ENCODE data around the gene C1QTNF2.
"Not testable (repeated sequence)": the region's sequence is repeated elsewhere in the genome, so short reads cannot be mapped to it uniquely, and the experiment has no call there.

C1QTNF2 gene

DNA sequence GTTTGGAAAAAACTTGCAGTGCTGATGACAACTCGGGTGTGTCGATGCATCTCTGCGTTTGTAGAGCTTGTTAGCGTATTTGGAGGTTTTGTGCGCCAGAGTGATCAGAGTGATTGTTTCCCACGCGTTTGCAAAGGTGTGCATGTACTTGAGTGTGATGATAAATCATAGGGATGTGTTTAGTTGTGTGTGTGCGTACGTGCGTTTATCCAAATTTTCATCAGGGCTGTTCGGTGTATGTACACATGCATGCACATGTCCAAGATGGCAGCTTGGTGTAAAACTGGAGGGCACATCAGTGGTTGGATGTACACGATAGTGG, 248 bp upstream of the C1QTNF2 start:
- no peak for DNase-seq

DNA sequence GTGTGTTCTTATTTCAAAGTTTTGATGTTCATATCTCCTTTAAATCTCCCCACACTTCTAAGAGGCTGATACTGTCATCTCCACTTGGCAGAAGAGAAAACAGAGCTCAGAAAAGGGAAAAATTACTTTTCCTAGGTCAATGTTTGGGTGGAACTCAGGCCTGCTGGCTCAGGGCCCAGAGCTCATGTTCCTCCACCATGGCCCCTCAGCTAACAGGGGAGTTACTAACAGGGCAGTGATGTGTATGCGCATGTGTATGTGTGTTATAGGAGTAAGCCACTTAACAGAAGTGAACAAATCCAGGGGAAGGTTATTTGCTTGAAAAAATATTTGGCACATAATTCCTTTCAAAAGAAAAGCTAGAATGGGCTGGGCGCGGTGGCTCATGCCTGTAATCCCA, 2.5 kb downstream of the C1QTNF2 start:
- DNase-seq: no peak

GRCh38 chr5:160367261-160367660, 3.2 kb downstream of the C1QTNF2 start:
- DNase-seq: no peak

- DNase-seq: no peak
These were observed 4.2 kb downstream of the C1QTNF2 start for GRCh38 chr5:160366230-160366629.

GRCh38 chr5:160363660-160364395, 6.6 kb downstream of the C1QTNF2 start:
- DNase-seq: no peak

- DNase-seq: no peak
These were observed 7.2 kb downstream of the C1QTNF2 start for GRCh38 chr5:160363211-160363610.

GRCh38 chr5:160361624-160362228, 8.7 kb downstream of the C1QTNF2 start:
- DNase-seq: no peak

DNA sequence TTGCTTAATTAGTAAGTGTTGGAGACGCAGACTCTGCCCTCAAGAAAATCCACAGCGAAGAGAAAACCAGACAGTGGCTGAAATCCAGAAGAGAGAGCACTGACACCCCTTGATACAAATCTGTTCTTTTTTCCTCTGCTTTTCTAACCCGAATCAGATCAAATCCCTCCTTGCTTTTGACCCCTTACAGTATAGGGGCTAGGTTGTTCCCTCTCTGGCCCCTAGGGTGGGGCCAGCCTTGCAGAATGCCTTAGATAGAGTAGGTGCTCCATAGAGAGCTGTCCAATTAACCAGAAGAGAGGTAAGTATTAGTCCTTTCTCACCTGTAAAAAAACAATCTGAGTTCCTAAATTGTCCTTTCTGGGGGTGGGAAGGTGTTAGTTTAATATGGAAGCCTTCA, 10.1 kb downstream of the C1QTNF2 start:
- DNase-seq: no peak

GRCh38 chr5:160359816-160360215, 10.6 kb downstream of the C1QTNF2 start:
- DNase-seq: no peak

DNA sequence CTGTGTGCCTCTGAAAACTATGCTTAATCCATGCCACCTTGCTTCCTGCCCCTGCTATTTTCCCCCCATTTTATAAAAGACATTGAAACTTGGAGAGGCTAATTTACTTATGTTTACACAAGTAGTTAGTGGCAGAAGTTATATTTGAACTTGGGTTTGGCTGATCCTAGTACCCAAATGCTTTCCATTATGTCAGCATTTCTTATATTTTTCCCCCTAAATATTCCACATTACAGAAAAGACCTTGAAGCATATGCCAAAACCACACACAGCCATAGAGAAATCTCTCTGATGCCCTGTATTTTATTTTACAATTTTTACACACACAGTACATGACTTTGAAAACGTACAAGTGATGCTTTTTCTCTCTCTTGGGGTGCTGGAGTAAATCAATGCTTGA, 11.2 kb downstream of the C1QTNF2 start:
- DNase-seq: no peak

DNA sequence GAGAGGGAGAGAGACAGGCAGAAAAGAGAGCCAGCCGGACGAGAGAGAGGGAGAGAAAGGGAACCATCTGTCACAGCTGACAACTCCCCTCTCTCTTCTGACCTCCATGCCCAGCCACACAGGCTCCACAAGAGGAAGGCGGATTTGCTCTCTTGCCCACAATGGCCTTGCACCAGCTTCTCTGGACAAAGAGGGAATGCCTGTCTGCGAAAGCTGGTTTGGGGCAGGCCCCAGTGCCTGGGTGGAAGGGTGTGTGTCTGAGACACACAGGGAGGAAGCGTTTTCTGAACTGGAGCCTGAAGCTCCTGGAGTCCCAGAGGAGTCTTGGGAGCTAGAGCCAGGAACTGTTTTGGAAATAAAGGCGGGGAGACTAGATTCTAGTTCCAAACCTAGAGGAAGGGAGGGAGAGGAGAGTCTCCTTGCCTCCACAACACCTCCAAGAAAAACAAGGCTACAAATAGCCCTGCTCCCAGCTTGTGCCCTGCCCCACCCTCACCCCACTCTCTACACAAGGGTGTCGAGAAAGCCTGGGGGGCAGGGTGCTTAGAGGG, 12.5 kb downstream of the C1QTNF2 start:
- no peak for DNase-seq

DNA sequence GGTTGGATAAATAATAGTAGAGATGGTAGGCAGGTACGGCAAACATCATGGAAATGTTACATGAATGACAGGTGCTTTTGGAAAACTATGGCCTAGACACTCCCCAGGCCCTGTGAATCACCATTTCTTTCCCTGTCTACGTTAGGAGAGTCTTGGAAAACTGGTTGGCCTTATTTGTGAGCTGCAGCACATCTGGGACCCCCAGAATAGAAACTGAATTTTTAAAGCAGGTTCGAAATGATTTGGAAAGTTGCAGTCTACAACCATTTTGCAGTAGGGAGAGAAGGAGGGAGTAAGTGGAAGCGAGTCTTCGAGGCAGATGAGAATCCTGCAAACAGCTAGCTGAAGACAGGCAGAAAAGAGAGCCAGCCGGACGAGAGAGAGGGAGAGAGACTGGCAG, 13.0 kb downstream of the C1QTNF2 start:
- DNase-seq: no peak

- no peak for DNase-seq
These were observed 13.7 kb downstream of the C1QTNF2 start for GRCh38 chr5:160356550-160357347.

DNA sequence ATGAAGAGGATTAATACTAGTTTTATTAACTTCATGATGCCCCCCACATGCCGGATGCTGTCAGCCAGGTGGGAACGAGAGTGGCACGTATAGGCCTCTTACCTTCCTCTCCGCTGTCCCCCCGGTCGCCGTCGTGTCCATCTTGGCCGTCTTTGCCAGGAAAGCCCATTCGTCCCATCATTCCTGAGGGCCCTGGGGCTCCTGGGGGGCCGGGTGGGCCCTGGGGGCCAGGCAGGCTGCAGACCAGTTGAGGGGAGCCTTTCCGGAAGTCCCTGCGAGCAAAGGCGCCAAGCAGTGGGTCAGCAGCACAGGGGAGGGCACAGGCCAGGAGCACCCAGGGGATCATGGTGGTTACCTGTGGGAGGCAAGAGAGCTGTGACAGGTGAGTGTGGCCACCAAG, 15.8 kb downstream of the C1QTNF2 start:
- DNase-seq: no peak

GRCh38 chr5:160353379-160353778, 17.0 kb downstream of the C1QTNF2 start:
- DNase-seq: no peak

DNA sequence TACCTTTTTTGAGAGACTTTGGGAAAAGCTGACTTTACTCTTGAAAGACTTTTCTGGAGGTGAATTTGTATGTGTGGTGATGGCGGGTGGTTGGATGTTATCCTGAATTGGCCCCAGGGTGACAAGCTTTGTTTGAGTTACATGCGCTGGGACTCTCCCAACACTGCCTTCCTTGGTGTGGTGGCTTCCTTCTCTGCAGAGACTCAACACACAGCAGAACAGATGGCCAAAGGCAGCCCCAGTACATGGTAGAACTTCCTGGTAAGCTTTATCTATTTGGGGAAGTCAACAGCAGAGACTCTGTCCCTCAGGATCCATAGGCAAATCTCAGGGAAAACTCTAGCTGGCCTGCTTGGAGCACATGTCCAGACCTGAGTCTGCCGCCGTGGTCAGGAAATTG, 18.1 kb downstream of the C1QTNF2 start:
- no peak for DNase-seq

DNA sequence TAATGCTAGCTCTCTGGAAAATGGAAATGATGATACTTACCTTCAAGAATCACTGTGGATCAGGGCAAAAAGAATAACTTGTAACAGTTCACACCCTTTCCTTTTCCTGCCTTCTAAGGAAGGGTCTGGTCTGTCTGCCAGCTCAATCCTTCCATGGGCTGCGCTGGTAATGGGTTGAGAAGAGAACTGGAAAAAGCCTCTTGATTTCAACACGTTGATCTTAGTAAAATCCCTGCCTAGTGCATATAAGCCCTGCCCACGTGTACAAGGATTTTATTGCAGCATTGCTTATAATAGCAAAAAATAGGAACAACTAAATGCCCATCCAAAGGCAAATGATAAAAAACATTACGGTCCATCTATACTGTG, 20.5 kb downstream of the C1QTNF2 start:
- DNase-seq: no peak

- DNase-seq: no peak
These were observed 21.0 kb downstream of the C1QTNF2 start for GRCh38 chr5:160349249-160349934.

- DNase-seq: no peak
These were observed 22.3 kb downstream of the C1QTNF2 start for GRCh38 chr5:160348080-160348479.

DNA sequence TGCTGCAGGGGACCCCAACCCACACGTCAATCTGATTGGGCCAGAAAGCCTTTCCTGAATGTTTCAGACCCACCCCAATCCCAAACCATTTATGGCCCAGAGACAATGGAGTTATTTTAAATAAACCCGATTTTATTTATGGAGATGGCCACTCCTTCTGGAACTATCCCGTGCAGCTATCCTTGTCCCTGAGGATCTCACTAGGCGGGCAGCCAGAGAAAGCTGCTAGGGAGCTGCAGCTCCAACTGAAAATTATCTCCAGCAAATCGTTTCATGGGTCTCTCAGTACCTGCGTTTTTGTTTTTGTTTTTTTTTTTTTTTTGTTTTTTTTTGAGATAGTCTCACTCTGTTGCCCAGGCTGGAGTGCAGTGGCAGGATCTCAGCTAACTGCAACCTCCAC, 23.0 kb downstream of the C1QTNF2 start:
- no peak for DNase-seq

DNA sequence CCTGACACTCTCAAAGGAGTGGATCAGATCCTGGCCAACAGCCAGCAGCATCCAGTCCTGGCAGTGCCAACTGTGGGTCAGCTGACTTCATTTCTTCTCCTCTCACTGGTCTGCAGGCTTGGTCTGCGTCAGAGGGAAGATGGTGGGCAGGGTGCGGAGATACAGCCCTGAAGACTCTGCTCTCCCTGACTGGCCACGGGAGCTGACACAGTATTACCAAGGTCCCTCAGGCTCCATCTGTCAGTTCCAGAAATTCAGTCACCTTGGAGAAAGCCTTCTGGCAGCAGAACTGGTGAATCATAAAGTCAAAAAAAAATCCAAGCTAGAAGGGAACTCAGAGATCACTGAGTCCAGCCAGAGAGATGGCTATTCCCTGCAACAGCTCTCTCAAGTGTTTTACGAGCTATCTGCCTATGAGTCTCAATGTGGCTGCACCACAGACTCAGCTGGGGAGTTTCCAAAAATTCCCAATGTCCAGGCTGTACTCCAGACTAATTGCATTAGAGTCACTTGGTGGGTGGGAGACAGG, 27.9 kb downstream of the C1QTNF2 start:
- no peak for DNase-seq

GRCh38 chr5:160341309-160341870, 29.0 kb downstream of the C1QTNF2 start:
- DNase-seq: no peak

- DNase-seq: not testable (repeated sequence)
These were observed 29.9 kb downstream of the C1QTNF2 start for GRCh38 chr5:160340513-160340912.

Data from T-helper 9 cell (primary cell).